Measurements from ENCODE around the gene GNG3.
"Not testable (repeated sequence)": the region's sequence is repeated elsewhere in the genome, so short reads cannot be mapped to it uniquely, and the experiment has no call there.

GNG3 gene

GRCh38 chr11:62707277-62707861 lies at the start of gene GNG3, which contains the start of gene BSCL2:
GNG3 (plus strand) TSS chr11:62707676; CDS start chr11:62708296, 620 bp downstream.
BSCL2 (minus strand) TSS chr11:62707424; CDS start chr11:62707195, 229 bp downstream.
- Histone ChIP-seq H3K9ac (ENCODE audit: low read depth, low read length) (peak within 1 kb of the TSS; percentile 70), H3K9me3 (ENCODE audit: control insufficient read depth, insufficient read depth, low read length) (no peaks in the 10 kb centered on the region), H3K4me1 (ENCODE audit: insufficient read depth, low read length) (no peaks in the 10 kb centered on the region), H3K36me3 (ENCODE audit: insufficient read depth, low read length) (no peaks in the 10 kb centered on the region)

GRCh38 chr11:62664405-62665074 lies 42.9 kb upstream of the GNG3 start:
- Histone ChIP-seq H3K9ac (ENCODE audit: low read depth, low read length) (peak overlapping the region; percentile 99), H3K9me3 (ENCODE audit: control insufficient read depth, insufficient read depth, low read length) (no peaks in the 10 kb centered on the region), H3K36me3 (ENCODE audit: insufficient read depth, low read length) (peaks cover 12% of the 10 kb centered on the region), H3K4me1 (ENCODE audit: insufficient read depth, low read length) (peaks cover 10% of the 10 kb centered on the region; the same call in 1 of the 2 replicates)

GRCh38 chr11:62665075-62665598 lies 42.3 kb upstream of the GNG3 start, which contains the start of the genes C11orf98 and CSKMT:
C11orf98 (minus strand) TSS chr11:62665210; CDS start chr11:62665169, 41 bp downstream.
CSKMT (plus strand) TSS chr11:62665312; CDS start chr11:62665880, 568 bp downstream.
- no peaks in the 10 kb centered on the region for H3K9me3 ChIP-seq (ENCODE audit: control insufficient read depth, insufficient read depth, low read length)
- H3K4me1 ChIP-seq (ENCODE audit: insufficient read depth, low read length), result peaks cover 10% of the 10 kb centered on the region; the same call in 1 of the 2 replicates
- H3K36me3 ChIP-seq (ENCODE audit: insufficient read depth, low read length), result peaks cover 12% of the 10 kb centered on the region
- H3K9ac ChIP-seq (ENCODE audit: low read depth, low read length), result peak within 1 kb of the TSS; percentile 99

GRCh38 chr11:62665599-62666258 lies 41.7 kb upstream of the GNG3 start:
- Histone ChIP-seq H3K4me1 (ENCODE audit: insufficient read depth, low read length) (peaks cover 10% of the 10 kb centered on the region; the same call in 1 of the 2 replicates), H3K9me3 (ENCODE audit: control insufficient read depth, insufficient read depth, low read length) (no peaks in the 10 kb centered on the region), H3K36me3 (ENCODE audit: insufficient read depth, low read length) (peaks cover 12% of the 10 kb centered on the region), H3K9ac (ENCODE audit: low read depth, low read length) (peak overlapping the region; percentile 99)

- H3K9me3 ChIP-seq (ENCODE audit: control insufficient read depth, insufficient read depth, low read length), result no peaks in the 10 kb centered on the region
- peak overlapping the region; percentile 99 for H3K9ac ChIP-seq (ENCODE audit: low read depth, low read length)
- H3K36me3 ChIP-seq (ENCODE audit: insufficient read depth, low read length), result peaks cover 12% of the 10 kb centered on the region
- peaks cover 10% of the 10 kb centered on the region; the same call in 1 of the 2 replicates for H3K4me1 ChIP-seq (ENCODE audit: insufficient read depth, low read length)
These were observed 41.1 kb upstream of the GNG3 start for GRCh38 chr11:62666259-62666926.

GRCh38 chr11:62667460-62667859 lies 40.0 kb upstream of the GNG3 start:
- Histone ChIP-seq H3K9ac (ENCODE audit: low read depth, low read length) (0 out of 2 replicates have a peak overlapping the region, but pooled peaks have one; percentile 99), H3K4me1 (ENCODE audit: insufficient read depth, low read length) (peaks cover 10% of the 10 kb centered on the region; the same call in 1 of the 2 replicates), H3K36me3 (ENCODE audit: insufficient read depth, low read length) (peaks cover 9% of the 10 kb centered on the region), H3K9me3 (ENCODE audit: control insufficient read depth, insufficient read depth, low read length) (no peaks in the 10 kb centered on the region)

GRCh38 chr11:62669420-62670161 lies 37.9 kb upstream of the GNG3 start:
- H3K4me1 ChIP-seq (ENCODE audit: insufficient read depth, low read length), result peaks cover 10% of the 10 kb centered on the region; the same call in 1 of the 2 replicates
- no peaks in the 10 kb centered on the region for H3K9me3 ChIP-seq (ENCODE audit: control insufficient read depth, insufficient read depth, low read length)
- peaks cover 13% of the 10 kb centered on the region; the same call in 1 of the 2 replicates for H3K36me3 ChIP-seq (ENCODE audit: insufficient read depth, low read length)
- no peak overlapping the region for H3K9ac ChIP-seq (ENCODE audit: low read depth, low read length)

- H3K9me3 ChIP-seq (ENCODE audit: control insufficient read depth, insufficient read depth, low read length), result no peaks in the 10 kb centered on the region
- peak overlapping the region; percentile 83 for H3K9ac ChIP-seq (ENCODE audit: low read depth, low read length)
- peaks cover 10% of the 10 kb centered on the region; the same call in 1 of the 2 replicates for H3K4me1 ChIP-seq (ENCODE audit: insufficient read depth, low read length)
- H3K36me3 ChIP-seq (ENCODE audit: insufficient read depth, low read length), result peaks cover 13% of the 10 kb centered on the region; the same call in 1 of the 2 replicates
These were observed 36.3 kb upstream of the GNG3 start for GRCh38 chr11:62671236-62671607.

GRCh38 chr11:62671608-62672389 lies 35.7 kb upstream of the GNG3 start, which contains the start of the genes LBHD1 and UQCC3:
LBHD1 (minus strand) TSS chr11:62672267; CDS start chr11:62670031, 2,236 bp downstream.
UQCC3 (plus strand) TSS chr11:62671673; CDS start chr11:62671746, 73 bp downstream.
- Histone ChIP-seq H3K9ac (ENCODE audit: low read depth, low read length) (peak within 1 kb of the TSS; percentile 83), H3K4me1 (ENCODE audit: insufficient read depth, low read length) (peaks cover 4% of the 10 kb centered on the region; the same call in 1 of the 2 replicates), H3K9me3 (ENCODE audit: control insufficient read depth, insufficient read depth, low read length) (no peaks in the 10 kb centered on the region), H3K36me3 (ENCODE audit: insufficient read depth, low read length) (peaks cover 10% of the 10 kb centered on the region; the same call in 1 of the 2 replicates)

- H3K36me3 ChIP-seq (ENCODE audit: insufficient read depth, low read length), result 0 out of 2 replicates have a peak, but pooled peaks cover 4% of the 10 kb centered on the region
- no peak overlapping the region for H3K9ac ChIP-seq (ENCODE audit: low read depth, low read length)
These were observed 34.3 kb upstream of the GNG3 start for GRCh38 chr11:62673196-62673525.

GRCh38 chr11:62675415-62675814 lies 32.1 kb upstream of the GNG3 start:
- H3K9ac ChIP-seq (ENCODE audit: low read depth, low read length); H3K36me3 ChIP-seq (ENCODE audit: insufficient read depth, low read length); H3K9me3 ChIP-seq (ENCODE audit: control insufficient read depth, insufficient read depth, low read length); H3K4me1 ChIP-seq (ENCODE audit: insufficient read depth, low read length): not testable (repeated sequence)

More at GRCh38 chr11:62673196-62673525, 34.3 kb upstream of the GNG3 start:
- Histone ChIP-seq H3K9me3 (ENCODE audit: control insufficient read depth, insufficient read depth, low read length) (no peaks in the 10 kb centered on the region), H3K4me1 (ENCODE audit: insufficient read depth, low read length) (no peaks in the 10 kb centered on the region)

- no peak overlapping the region for H3K9ac ChIP-seq (ENCODE audit: low read depth, low read length)
- H3K36me3 ChIP-seq (ENCODE audit: insufficient read depth, low read length), result 0 out of 2 replicates have a peak, but pooled peaks cover 4% of the 10 kb centered on the region
- no peaks in the 10 kb centered on the region for H3K4me1 ChIP-seq (ENCODE audit: insufficient read depth, low read length)
- no peaks in the 10 kb centered on the region for H3K9me3 ChIP-seq (ENCODE audit: control insufficient read depth, insufficient read depth, low read length)
These were observed 30.8 kb upstream of the GNG3 start for GRCh38 chr11:62676698-62677097.

All from ES-I3 (cell line).